Dendritic cell treated with granulocyte-macrophage colony-stimulating factor and Interleukin-4, amounts not matched to agents 40 ng/mL and 50 ng/mL, for 4 days (primary cell): ENCODE results near the gene GINS1.

Experiments
- H3K27ac Mint-ChIP-seq: one replicate; pipeline ENCODE4 v1.8.0; 2022; ENCODE audit warnings: mild to moderate bottlenecking, mixed read lengths
- H3K27me3 Mint-ChIP-seq: one replicate; pipeline ENCODE4 v1.8.0; 2022; ENCODE audit warnings: mild to moderate bottlenecking, mixed read lengths
- H3K36me3 Mint-ChIP-seq: one replicate; pipeline ENCODE4 v1.8.0; 2022; ENCODE audit warnings: low read depth, mixed read lengths
- H3K4me1 Mint-ChIP-seq: one replicate; pipeline ENCODE4 v1.8.0; 2022; ENCODE audit warnings: low read depth, mixed read lengths
- H3K4me3 Mint-ChIP-seq: one replicate; pipeline ENCODE4 v1.8.0; 2022; ENCODE audit warnings: mild to moderate bottlenecking, moderate library complexity, mixed read lengths
- H3K9me3 Mint-ChIP-seq: one replicate; pipeline ENCODE4 v1.8.0; 2022; ENCODE audit warnings: mixed read lengths
- intact Hi-C: fragments of 100-400 bp; cut with micrococcal nuclease; formaldehyde crosslinking; loops from one replicate; pipeline ENCODE4 v1.15.0; 2022

The GINS1 gene

DNA sequence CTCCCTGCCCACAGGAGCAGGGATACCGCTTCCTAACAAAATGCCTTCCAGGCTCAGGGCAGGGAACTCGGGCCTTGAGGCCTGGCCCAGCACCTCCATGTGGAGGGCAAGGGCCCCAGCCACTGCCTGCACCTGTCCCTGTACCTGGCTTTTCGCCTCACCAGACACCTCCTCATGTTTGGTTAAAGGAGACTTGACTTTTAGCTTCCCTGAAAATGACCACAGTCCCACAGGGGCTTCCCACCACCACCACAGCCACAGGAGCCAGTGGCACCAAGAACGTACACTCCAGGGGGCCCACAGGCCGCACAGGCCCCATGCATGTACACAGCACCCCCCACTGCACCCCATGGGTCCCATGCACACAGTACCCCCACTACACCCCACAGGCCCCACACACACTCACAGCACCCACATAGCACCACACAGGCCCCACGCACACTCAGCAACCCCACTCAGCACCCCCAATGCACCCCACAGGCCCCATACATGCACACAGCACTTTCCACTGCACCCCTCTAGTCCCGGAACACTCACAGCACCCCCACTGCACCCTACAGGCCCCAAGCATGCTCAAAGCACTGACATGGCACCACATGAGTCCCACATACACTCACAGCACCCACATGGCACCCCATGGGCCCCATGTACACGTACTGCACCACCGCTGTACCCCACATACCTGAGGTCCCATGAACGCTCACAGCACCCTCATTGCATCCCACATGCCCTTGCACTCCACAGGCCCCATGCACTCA, 86.5 kb downstream of the GINS1 start:
- H3K27me3 Mint-ChIP-seq: peaks cover 2% of the 10 kb centered on the region
- H3K27ac Mint-ChIP-seq: no peak overlapping the region
- intact Hi-C loops: no loop called here
- H3K9me3 Mint-ChIP-seq: no peaks in the 10 kb centered on the region
- no peak overlapping the region for H3K4me3 Mint-ChIP-seq
- no peaks in the 10 kb centered on the region for H3K4me1 Mint-ChIP-seq
- no peaks in the 10 kb centered on the region for H3K36me3 Mint-ChIP-seq

- intact Hi-C loops: no loop called here
- H3K4me1 Mint-ChIP-seq: no peaks in the 10 kb centered on the region
- no peaks in the 10 kb centered on the region for H3K36me3 Mint-ChIP-seq
- H3K9me3 Mint-ChIP-seq: no peaks in the 10 kb centered on the region
- peaks cover 2% of the 10 kb centered on the region for H3K27me3 Mint-ChIP-seq
- no peak overlapping the region for H3K27ac Mint-ChIP-seq
- no peak overlapping the region for H3K4me3 Mint-ChIP-seq
Measured at GRCh38 chr20:25494506-25495188, 87.2 kb downstream of the GINS1 start.

DNA sequence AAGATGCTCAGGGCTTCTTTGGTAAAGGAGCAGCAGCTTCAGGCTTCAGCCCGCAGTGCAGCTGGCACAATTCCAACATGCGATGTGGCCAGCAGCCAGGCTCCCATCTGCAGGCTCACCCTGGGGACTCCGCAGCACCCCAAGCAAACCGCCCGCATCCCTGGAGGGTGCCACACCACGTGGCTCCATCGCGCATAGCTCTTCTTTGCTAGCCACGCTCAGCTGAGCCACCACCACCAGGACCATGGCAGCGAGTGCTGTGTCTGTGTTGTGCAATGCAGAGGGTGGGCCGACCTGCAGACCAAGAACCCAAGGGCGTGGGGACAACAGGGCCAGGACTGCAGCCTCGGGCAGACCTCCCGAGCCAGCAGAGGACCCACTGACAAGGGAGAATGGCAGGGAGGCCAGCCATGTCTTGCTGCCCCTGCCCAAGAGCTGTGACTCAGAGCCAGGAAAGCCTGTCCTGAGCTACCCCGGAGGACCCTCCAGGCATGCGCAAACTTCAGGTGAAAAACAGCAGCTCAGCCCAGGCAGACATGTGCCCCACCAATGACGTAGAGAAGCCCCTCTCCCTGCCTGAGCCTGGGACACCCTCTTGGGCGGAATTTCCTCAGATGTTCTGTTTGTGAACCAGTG, 87.8 kb downstream of the GINS1 start:
- H3K27ac Mint-ChIP-seq: no peak overlapping the region
- H3K9me3 Mint-ChIP-seq: no peaks in the 10 kb centered on the region
- H3K36me3 Mint-ChIP-seq: no peaks in the 10 kb centered on the region
- H3K4me1 Mint-ChIP-seq: no peaks in the 10 kb centered on the region
- intact Hi-C loops: no loop called here
- H3K4me3 Mint-ChIP-seq: no peak overlapping the region
- peaks cover 2% of the 10 kb centered on the region for H3K27me3 Mint-ChIP-seq

DNA sequence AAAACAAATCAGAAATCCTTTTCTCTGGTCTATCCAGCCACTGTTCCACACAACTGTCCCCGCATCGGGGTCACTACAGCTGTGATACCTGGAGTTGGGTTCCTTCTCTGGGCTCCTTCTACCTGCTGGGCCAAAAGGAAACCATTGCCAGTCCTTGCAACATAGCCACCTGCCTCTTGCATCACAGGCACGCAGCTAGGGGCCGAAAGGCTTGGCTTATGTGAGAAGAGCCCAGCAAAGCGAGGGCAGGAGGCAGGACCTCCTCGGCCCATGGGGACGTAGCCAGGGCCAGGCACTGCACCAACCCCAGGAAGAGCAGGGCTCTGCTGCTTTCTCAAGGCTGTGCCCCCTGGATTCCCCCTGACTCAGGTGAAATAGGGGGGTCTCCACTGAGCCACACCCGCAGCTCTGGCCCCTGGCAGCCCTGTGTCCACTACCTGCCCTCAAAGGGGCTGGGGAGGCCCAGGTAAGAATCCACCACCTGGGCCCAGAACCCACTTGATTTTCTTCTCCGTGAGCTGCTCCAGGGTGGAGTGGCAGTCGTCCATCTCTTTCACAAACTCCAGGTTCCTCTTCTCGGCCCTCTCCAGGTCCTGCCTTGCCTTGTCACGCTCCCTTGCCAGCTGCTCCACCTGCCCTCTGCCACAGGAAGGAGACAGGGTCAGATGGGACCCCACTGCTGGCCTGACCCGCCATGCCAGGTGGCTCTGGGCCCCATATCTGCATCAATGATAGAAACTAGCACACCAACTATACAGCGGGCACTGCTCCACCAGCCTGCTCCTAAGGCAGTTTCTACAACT, 88.9 kb downstream of the GINS1 start:
- no peaks in the 10 kb centered on the region for H3K9me3 Mint-ChIP-seq
- H3K4me1 Mint-ChIP-seq: no peaks in the 10 kb centered on the region
- no peak overlapping the region for H3K4me3 Mint-ChIP-seq
- H3K36me3 Mint-ChIP-seq: no peaks in the 10 kb centered on the region
- intact Hi-C loops: no loop called here
- H3K27ac Mint-ChIP-seq: no peak overlapping the region
- peaks cover 2% of the 10 kb centered on the region for H3K27me3 Mint-ChIP-seq

DNA sequence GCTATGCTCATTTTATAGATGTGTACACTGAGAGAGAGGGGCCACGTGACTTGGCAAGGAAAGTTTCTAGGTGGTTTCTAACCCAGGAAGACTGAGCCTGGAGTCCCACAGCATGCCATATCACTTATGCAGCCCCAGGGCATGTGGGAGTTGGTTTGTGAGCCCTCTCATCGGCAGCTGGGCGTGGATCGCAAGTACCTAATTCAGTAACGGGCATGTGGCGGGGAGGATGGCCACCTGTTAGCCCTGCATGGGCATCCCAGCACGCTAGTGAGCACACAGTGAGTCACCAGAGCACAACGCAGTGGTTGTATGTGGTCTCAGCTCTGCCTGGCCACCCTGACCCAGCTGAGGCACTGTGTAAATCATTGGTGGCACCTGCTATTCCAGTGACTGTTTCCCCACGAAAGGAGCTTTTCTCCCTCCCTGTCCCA, 89.5 kb downstream of the GINS1 start:
- no peak overlapping the region for H3K27ac Mint-ChIP-seq
- H3K9me3 Mint-ChIP-seq: no peaks in the 10 kb centered on the region
- intact Hi-C loops: no loop called here
- peaks cover 2% of the 10 kb centered on the region for H3K27me3 Mint-ChIP-seq
- no peaks in the 10 kb centered on the region for H3K36me3 Mint-ChIP-seq
- H3K4me1 Mint-ChIP-seq: no peaks in the 10 kb centered on the region
- H3K4me3 Mint-ChIP-seq: no peak overlapping the region

DNA sequence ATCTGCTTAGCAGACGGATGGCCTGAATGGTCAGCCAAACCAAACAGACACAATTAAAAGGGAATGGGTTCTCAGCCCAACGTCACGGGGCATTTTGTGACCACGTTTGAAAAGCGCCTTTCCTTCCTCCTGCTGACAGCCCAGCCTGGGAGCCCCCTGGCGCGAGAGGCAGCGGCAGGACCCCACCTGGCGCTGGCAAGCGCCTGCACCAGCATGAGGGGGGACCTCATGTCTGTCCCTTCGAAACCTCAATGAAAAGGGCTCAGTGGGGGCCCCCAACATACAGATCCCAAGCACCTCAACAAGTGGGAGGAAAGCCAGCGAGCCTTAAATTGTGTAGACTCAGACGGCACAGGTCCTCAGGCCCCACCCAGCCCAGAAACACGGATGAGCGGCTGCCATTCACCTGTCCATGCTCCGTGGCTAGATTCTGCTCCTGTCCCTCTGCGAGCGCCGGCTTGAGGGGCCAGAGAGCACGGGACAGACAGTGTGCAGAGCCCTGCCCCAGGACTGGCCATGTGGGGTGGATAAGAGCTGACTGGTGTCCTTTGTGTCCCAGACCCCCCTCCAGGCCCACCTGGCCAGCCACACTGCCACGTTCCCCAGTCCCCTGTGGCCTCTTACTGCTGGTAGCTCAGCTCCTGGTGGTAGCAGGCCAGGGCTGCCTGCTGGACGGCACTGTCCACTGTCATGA, 90.3 kb downstream of the GINS1 start:
- H3K27me3 Mint-ChIP-seq: peaks cover 2% of the 10 kb centered on the region
- H3K4me3 Mint-ChIP-seq: no peak overlapping the region
- no peak overlapping the region for H3K27ac Mint-ChIP-seq
- no peaks in the 10 kb centered on the region for H3K36me3 Mint-ChIP-seq
- no peaks in the 10 kb centered on the region for H3K4me1 Mint-ChIP-seq
- no peaks in the 10 kb centered on the region for H3K9me3 Mint-ChIP-seq
- intact Hi-C loops: no loop called here
